Measurements from ENCODE around the gene KDM8. TPM values are rescaled to one million over a fixed set of nuclear protein-coding genes. Genes with fewer than 3 reads are reported as not detected.

KDM8 gene
- total RNA-seq, 1 donor from 2014 or later = 4.3 TPM

GRCh38 chr16:27239906-27240655 lies 36.8 kb downstream of the KDM8 start:
- Mint-ChIP-seq H3K9me3 (ENCODE audit: unreplicated experiment) (peaks cover 3% of the 10 kb centered on the region), H3K27me3 (ENCODE audit: low read depth, unreplicated experiment) (no peaks in the 10 kb centered on the region), H3K4me1 (ENCODE audit: low read depth, unreplicated experiment) (peaks cover 49% of the 10 kb centered on the region), H3K4me3 (ENCODE audit: unreplicated experiment) (no peak overlapping the region), H3K27ac (ENCODE audit: unreplicated experiment) (no peak overlapping the region), H3K36me3 (ENCODE audit: low read depth, unreplicated experiment) (peaks cover 3% of the 10 kb centered on the region)
- no peak for TF ChIP-seq EZH2 (IDR thresholded peaks at IDR 0.05; ENCODE audit: insufficient read depth, low read length)
- TF ChIP-seq, protein P1, sequence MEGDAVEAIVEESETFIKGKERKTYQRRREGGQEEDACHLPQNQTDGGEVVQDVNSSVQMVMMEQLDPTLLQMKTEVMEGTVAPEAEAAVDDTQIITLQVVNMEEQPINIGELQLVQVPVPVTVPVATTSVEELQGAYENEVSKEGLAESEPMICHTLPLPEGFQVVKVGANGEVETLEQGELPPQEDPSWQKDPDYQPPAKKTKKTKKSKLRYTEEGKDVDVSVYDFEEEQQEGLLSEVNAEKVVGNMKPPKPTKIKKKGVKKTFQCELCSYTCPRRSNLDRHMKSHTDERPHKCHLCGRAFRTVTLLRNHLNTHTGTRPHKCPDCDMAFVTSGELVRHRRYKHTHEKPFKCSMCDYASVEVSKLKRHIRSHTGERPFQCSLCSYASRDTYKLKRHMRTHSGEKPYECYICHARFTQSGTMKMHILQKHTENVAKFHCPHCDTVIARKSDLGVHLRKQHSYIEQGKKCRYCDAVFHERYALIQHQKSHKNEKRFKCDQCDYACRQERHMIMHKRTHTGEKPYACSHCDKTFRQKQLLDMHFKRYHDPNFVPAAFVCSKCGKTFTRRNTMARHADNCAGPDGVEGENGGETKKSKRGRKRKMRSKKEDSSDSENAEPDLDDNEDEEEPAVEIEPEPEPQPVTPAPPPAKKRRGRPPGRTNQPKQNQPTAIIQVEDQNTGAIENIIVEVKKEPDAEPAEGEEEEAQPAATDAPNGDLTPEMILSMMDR (IDR thresholded peaks at IDR 0.05; ENCODE audit: insufficient read depth, low read depth, low read length) = no peak
- Histone ChIP-seq H3K9ac (ENCODE audit: low read length) (no peak overlapping the region), H3K79me2 (ENCODE audit: insufficient read depth, low read length) (peaks cover 14% of the 10 kb centered on the region), H2AFZ (ENCODE audit: low read depth, low read length) (no peak overlapping the region), H3K27ac (ENCODE audit: low read depth, low read length) (no peak overlapping the region), H3K27me3 (ENCODE audit: insufficient read depth, low read length) (no peaks in the 10 kb centered on the region), H3K4me3 (ENCODE audit: insufficient read depth, low read depth, low read length) (no peak overlapping the region), H3K4me1 (ENCODE audit: insufficient read depth, low read length) (peaks cover 60% of the 10 kb centered on the region), H4K20me1 (ENCODE audit: insufficient read depth, low read length) (no peaks in the 10 kb centered on the region), H3K4me2 (ENCODE audit: low read length) (no peak overlapping the region), H3K36me3 (ENCODE audit: insufficient read depth, low read length) (no peaks in the 10 kb centered on the region), H3K9me3 (ENCODE audit: insufficient read depth, low read depth, low read length) (no peaks in the 10 kb centered on the region)
- DNase-seq (ENCODE audit: low read depth) (no peak), FAIRE-seq (no peak)

DNA sequence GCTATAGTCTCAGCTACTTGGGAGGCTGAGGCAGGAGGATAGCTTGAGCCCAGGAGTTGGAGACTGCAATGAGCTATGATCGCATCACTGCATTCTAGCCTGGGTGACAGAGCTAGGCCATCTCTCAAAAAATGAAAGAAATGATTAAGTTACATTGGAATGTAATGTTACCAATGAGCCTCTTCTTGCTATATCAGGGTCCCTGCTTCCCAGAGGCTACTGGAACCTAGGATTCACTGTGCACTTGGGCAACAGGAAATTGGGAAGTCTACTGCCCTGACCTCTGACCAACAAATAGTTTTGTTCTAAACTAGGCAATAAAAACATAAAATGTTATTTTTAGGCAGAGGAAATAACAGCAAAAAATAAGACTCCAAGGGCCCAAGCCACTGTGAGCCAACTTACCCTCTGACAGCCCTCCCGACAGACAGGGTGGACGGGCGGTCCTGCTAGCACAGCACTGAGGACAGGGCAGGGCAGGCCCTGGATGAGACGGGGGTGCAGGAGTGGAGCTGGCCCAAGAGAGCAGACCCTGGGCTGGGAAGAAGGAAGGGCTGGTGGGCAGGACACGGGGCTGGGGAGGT lies 37.7 kb downstream of the KDM8 start:
- Histone ChIP-seq H3K27me3 (ENCODE audit: insufficient read depth, low read length) (no peaks in the 10 kb centered on the region), H3K9ac (ENCODE audit: low read length) (peak overlapping the region; percentile 73), H3K4me2 (ENCODE audit: low read length) (peak overlapping the region; percentile 55), H3K79me2 (ENCODE audit: insufficient read depth, low read length) (peaks cover 16% of the 10 kb centered on the region), H2AFZ (ENCODE audit: low read depth, low read length) (no peak overlapping the region), H3K36me3 (ENCODE audit: insufficient read depth, low read length) (no peaks in the 10 kb centered on the region), H3K9me3 (ENCODE audit: insufficient read depth, low read depth, low read length) (no peaks in the 10 kb centered on the region), H3K4me1 (ENCODE audit: insufficient read depth, low read length) (peaks cover 60% of the 10 kb centered on the region), H4K20me1 (ENCODE audit: insufficient read depth, low read length) (no peaks in the 10 kb centered on the region), H3K4me3 (ENCODE audit: insufficient read depth, low read depth, low read length) (no peak overlapping the region), H3K27ac (ENCODE audit: low read depth, low read length) (peak overlapping the region; percentile 82)
- Mint-ChIP-seq H3K27me3 (ENCODE audit: low read depth, unreplicated experiment) (no peaks in the 10 kb centered on the region), H3K4me1 (ENCODE audit: low read depth, unreplicated experiment) (peaks cover 48% of the 10 kb centered on the region), H3K36me3 (ENCODE audit: low read depth, unreplicated experiment) (peaks cover 3% of the 10 kb centered on the region), H3K4me3 (ENCODE audit: unreplicated experiment) (no peak overlapping the region), H3K9me3 (ENCODE audit: unreplicated experiment) (peaks cover 3% of the 10 kb centered on the region), H3K27ac (ENCODE audit: unreplicated experiment) (peak overlapping the region; percentile 42)
- DNase-seq (ENCODE audit: low read depth) (peak; percentile 59), FAIRE-seq (no peak)
- TF ChIP-seq, protein P1 (IDR thresholded peaks at IDR 0.05; ENCODE audit: insufficient read depth, low read depth, low read length) = no peak
- TF ChIP-seq EZH2 (IDR thresholded peaks at IDR 0.05; ENCODE audit: insufficient read depth, low read length) = no peak

DNA sequence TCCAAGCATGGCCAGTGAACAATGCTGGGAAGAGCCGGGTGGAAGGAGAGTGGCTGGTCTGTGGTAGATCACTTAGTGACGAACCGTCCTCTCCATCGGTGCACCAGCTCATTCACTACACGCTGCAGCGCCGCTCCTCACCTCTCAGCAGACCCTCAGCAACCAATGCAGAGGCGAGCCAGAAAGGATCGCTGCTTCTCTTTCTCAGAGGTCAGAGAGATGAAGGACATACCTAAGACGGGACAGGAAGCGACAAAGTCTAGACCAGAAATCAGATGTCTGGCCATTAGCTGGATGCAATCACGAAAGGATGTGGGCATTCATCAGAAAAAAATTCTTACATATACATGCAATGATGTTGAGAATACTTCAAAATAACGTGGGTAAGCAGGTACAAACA lies 38.3 kb downstream of the KDM8 start:
- Histone ChIP-seq H3K9ac (ENCODE audit: low read length) (peak overlapping the region; percentile 73), H3K27ac (ENCODE audit: low read depth, low read length) (peak overlapping the region; percentile 82), H3K9me3 (ENCODE audit: insufficient read depth, low read depth, low read length) (no peaks in the 10 kb centered on the region), H3K4me2 (ENCODE audit: low read length) (peak overlapping the region; percentile 55), H3K4me1 (ENCODE audit: insufficient read depth, low read length) (peaks cover 60% of the 10 kb centered on the region), H3K4me3 (ENCODE audit: insufficient read depth, low read depth, low read length) (no peak overlapping the region), H3K27me3 (ENCODE audit: insufficient read depth, low read length) (no peaks in the 10 kb centered on the region), H3K36me3 (ENCODE audit: insufficient read depth, low read length) (no peaks in the 10 kb centered on the region), H4K20me1 (ENCODE audit: insufficient read depth, low read length) (no peaks in the 10 kb centered on the region), H2AFZ (ENCODE audit: low read depth, low read length) (no peak overlapping the region), H3K79me2 (ENCODE audit: insufficient read depth, low read length) (peaks cover 16% of the 10 kb centered on the region)
- Mint-ChIP-seq H3K4me3 (ENCODE audit: unreplicated experiment) (no peak overlapping the region), H3K9me3 (ENCODE audit: unreplicated experiment) (peaks cover 3% of the 10 kb centered on the region), H3K4me1 (ENCODE audit: low read depth, unreplicated experiment) (peaks cover 46% of the 10 kb centered on the region), H3K27ac (ENCODE audit: unreplicated experiment) (peak overlapping the region; percentile 42), H3K27me3 (ENCODE audit: low read depth, unreplicated experiment) (no peaks in the 10 kb centered on the region), H3K36me3 (ENCODE audit: low read depth, unreplicated experiment) (peaks cover 3% of the 10 kb centered on the region)
- DNase-seq (ENCODE audit: low read depth) (peak; percentile 43), FAIRE-seq (no peak)
- TF ChIP-seq, protein P1 (IDR thresholded peaks at IDR 0.05; ENCODE audit: insufficient read depth, low read depth, low read length) = no peak
- no peak for TF ChIP-seq EZH2 (IDR thresholded peaks at IDR 0.05; ENCODE audit: insufficient read depth, low read length)
